HG02759 (cell line): ENCODE data around the gene IPPK.

Experiments used
- ATAC-seq: cut with Tn5 transposase; IDR thresholded peaks from one replicate; pipeline ENCODE4 v1.9.1; 2021; ENCODE audit warnings: mild to moderate bottlenecking, moderate library complexity; ENCODE audit not compliant: unreplicated experiment

Gene IPPK

DNA sequence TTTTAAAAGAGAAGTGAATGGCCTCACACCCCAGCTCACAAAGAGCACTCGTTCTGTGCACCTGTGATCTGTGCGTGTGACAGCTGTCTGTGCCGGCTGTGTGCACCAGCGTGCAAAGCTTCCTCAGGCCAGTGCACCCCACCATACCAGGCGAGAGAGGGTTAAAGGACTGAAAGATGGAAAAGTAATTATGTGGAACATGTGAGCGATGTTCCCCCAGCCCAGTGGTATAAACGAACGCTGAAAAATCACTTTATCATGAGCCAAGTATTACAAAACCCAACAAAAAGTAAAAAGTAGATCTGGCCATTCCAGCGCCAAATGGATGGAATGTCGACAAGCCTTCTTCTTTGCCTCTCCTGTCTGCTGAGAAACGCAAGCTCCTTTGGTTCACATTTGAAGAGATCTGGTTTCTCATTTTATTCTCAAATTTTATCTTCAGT is 53.7 kb downstream of the IPPK start:
- ATAC-seq: no peak

DNA sequence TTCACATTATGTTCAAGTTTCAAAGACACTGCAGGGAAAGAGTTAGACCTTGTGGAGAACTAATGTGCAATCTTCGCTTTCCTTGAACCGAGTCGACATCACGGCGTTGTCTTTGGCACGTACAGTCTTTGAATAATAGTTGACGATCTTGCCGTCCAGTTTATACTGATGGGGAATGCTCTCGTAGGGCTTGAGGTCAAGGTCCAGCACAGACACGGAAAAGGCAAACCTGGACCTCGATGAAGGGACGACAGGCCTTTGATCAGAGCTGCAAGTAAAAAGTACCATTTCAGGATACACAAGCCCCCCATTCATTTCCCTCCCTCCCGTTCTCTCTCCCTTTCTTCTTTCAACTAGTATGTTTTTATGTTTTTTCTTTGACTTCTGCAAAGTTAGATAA is 54.1 kb downstream of the IPPK start:
- ATAC-seq: no peak

DNA sequence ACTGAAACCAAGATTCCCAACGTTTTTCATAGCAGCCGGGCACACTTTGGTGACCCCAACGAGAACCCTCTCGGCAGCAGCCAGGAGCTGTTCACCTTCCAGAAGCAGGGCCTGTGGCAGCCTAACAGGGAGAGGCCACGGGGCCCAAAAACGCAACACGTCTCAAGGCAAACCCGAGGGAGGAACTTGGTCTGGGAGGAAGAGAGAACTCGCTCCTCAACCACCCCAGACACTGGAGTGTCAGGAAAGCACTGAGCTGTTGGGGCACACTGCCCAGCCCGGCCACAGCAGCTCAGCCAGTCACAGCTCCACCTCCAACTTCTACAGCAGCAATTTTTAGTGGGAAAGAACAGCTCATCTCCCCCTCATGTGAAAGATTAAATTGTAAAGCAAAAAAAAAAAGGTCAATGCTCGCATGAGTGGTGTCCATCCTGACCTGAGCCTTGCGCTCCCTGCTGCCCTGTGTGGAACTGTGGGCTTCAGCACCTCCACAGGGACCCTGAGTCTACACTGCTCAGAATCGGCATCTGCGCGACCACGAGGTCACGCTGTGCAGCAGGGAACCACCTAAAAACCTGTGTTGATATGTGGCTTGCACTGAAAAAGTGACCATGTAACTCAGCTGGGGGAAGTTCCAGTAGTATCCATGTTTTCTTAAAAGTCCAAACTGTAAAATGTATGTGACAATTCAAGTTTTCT is 55.0 kb downstream of the IPPK start:
- no peak for ATAC-seq

DNA sequence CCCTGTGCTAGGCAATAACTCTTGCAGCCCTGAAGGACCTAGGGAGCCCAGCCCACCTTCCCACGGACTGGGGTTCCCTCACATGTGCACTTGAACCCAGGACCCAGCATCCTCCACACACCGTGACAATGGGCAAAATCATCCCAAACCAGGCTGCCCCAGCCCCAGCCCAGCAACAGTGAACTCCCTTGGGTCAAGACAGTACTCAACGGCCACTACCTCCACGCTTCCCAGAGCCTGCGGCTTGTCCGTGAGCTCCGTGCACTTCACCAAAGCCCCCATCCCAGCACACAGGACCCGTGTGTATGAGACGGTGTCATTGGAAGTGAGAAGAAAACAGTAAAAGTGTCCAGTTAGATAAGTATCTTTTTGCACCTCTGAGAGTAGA is 55.8 kb downstream of the IPPK start:
- ATAC-seq: no peak

- ATAC-seq: no peak
Measured at GRCh38 chr9:92613268-92614122, 56.4 kb downstream of the IPPK start.

- ATAC-seq: no peak
Measured at GRCh38 chr9:92612816-92613215, 57.1 kb downstream of the IPPK start.

DNA sequence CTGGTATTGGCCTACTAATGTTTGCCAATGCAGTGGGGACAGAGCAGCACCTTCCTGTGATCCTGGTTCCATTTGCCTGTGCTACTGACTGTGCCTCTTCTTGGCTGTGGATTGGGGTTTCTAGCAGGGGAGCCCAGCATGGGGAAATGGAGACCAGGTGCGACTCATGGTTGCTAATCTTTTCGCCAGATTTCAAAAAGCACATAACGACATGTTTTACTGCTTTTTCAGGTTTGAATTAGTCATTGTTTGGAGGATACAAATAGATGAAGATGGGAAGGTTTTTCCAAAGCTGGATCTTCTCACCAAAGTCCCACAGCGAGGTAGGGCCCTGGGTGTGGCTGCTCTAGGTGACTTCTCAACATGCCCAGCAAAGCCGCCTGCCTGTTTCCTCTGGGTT is 57.6 kb downstream of the IPPK start:
- no peak for ATAC-seq

GRCh38 chr9:92611621-92612285 is 58.2 kb downstream of the IPPK start:
- no peak for ATAC-seq

GRCh38 chr9:92610470-92611420 is 59.2 kb downstream of the IPPK start:
- no peak for ATAC-seq

DNA sequence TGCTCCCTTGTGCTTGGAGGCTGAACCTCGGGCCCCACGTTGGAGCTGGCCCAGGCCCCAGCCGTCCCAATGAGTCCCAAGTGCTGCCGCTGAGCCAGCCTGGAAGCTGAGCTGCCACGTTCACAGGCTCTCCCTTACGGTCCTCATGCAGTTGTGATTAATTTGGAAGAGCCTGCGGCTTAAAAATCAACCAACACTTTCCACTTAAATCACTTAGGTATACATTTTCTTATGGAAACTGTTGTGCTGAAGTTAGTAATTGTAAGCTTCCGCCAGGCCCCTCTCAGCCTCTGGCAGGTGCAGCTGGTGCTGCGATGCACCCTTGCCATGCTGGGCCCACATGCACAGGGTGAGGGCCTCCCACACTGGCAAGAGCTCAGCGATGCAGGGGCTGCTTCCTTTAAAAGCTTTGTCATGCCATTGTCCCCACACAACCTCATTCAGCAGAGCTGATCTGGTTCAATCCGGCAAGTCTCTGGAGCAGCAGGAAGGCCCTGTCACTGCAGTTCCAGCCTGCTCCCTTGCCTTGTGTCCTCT is 61.0 kb downstream of the IPPK start:
- ATAC-seq: no peak

DNA sequence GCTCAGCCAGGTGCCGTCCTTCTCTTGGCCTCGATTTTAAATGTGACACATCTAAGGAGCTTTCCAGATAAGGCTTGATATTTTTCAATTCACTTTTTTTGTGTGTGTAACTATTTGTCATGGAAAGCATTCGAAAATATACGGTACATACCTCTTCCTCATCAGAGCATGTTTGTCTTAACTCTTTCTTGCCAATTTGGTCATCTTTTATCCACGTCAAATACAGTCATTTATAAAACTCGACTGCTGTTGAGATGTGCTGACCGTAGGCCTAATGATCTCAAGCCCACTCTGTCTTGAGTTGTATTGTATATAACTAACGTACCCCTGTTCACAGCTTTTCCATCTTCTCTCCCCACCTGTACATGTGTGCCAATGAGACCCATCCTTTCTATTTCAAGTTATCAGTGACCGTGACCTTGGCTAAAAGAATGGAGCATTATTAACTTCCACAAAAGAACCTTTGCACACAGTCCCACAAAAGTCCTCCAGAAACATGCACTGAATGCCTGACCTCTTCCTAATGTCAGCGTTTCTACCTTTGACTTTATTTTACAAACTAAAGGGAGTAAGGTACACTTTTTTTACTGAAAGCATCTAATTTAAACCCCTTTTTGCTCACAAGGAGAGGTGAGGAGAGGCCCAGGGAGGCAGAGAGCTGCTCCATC is 61.6 kb downstream of the IPPK start:
- no peak for ATAC-seq

DNA sequence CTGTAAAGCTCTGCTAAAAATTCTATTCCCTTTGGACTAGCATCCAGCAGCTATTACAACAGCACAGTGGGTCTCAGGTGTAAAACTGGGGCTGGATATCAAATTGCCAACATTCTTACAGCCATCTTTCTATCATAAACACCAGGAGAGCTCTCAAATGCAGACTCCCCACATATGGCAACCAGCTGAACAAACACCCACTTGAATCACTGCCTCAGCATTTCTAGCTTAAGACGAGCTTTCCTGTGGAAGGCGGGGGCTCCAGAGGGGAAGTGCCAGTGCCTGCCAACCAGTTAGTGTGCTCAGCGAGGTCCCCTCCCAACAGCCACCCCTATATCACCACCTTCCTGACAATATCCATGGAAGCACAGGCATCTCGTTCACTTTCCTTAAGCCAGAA is 62.2 kb downstream of the IPPK start:
- no peak for ATAC-seq

DNA sequence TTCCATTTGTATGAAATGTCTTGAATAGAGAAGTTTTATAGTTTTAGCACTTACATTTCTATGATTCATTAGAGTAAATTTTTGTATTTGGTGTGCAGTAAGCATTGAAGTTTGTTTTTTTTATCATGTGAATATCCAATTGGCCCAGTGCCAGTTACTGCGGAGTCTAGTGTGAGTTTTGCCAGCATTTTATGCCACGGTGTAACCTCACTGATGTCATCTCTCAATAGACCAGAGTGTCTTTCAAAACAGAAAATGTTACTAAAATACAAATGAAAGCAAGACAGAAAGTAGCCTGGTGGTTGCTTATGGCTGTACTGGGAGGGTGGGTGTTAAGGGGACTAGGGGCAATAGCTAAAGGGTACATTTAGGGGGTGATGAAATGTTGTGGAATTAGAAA is 62.8 kb downstream of the IPPK start:
- no peak for ATAC-seq

DNA sequence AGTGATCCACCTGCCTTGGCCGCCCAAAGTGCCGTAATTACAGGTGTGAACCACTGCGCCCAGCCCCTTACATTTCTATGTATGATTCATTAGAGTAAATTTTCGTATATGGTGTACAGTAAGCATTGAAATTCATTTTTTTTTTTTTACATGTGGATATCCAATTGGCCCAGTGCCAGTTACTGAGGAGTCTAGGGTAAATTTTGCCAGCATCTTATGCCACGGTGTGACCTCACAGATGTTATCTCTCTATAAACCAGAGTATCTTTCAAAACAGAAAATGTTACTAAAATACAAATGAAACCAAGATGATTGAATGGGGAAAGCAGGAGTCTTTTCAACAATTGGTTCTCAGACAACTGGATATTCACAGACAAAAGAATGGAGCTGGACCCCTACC is 64.7 kb downstream of the IPPK start:
- ATAC-seq: no peak

DNA sequence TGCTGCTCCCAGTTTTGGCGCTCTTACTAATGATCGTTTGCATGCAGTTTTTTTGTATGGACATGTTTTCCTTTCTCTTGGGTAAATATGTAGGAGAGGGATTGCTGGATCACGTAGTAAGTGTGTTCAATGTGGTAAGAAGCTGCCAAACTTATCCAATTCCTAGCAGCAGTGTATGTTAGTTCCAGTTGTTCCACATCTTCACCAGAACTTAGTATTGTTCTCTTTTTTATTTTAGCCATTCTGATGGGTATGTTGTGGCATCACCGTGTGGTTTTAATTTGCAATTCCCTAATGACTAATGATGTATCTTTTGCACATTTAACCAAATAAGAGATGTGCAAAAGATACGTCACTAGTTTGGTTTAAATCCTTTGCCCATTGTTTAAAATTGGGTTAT is 65.9 kb downstream of the IPPK start:
- no peak for ATAC-seq

DNA sequence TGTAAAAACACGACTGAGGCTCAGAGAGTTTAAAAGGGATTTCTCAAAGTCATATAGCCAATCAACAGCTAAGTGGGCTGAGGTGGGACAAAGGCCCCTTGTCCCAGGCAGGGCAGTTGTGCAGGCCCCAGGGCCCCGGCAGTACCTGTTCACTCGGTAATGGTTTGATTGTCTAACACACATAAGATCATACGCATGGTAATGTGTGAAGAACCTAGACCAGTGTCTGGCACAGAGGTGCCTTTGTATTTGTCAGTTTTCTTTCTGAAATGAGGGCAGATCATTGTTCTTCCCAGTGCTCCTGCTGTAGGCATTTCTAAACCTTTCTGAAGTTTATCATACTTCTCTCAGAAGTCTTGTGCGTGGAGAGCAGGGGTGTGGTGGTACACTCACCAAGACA is 66.8 kb downstream of the IPPK start:
- no peak for ATAC-seq

DNA sequence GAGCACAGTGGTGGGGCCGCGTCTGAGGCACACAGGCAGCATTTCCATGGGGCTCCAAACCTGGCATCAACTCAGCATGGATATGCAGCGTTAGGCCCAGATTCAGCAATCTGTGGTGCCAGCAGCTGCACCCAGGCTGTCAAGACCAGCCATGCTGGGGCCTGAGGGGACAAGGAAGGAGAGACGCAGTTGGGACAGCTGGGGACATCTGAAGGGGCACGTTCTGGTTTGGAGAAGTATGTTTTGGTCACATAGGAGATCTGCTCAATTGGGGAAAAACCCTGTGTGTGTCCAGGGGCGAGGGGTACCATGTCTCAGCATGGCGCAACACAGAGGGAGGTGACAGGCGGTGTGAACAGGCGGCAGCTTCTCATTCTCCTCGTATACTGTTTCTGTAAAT is 67.5 kb downstream of the IPPK start:
- no peak for ATAC-seq

GRCh38 chr9:92601451-92601850 is 68.5 kb downstream of the IPPK start:
- ATAC-seq: no peak

DNA sequence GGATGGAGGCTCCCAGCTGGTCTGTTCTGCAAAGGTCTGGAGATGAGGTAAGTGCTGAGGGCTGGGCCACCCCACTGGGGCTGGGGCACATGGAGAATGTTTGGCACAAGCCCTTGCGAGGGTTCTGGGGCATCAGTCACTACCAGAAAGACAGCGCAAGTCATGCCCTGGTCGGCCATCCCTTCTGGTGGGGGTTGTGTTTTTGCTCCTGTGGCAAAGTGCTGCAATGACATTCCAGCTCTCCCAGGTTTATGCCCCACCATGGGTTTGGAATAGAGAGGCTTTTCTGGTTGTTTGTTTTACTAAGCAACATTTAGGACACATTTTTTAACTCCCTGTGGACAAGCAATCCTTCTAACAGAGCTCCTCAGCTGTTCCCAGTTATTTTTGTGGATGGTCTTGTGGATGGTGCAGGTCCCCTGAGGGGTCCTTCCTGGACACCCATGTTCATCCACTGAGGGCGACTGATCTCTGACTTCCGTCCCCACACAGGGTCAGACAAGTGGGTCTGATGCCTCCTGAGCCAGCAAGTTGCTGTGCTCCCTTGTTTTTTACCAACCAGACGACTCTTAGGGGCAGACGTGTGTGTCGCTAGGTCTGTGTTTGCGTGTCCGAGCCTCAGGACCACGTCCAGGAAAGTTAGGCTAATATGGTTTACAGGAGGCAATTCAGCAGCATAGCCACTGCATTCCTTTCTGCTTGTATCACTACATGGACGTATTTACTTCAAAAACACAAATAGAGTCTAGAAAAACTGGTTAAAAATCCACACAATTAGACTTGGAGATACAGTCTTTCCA is 69.3 kb downstream of the IPPK start:
- no peak for ATAC-seq
